ENCODE results near the gene MIPOL1. TPM values are rescaled to one million over a fixed set of nuclear protein-coding genes. Genes with fewer than 3 reads are reported as not detected.

The MIPOL1 gene
- total and polyA plus RNA-seq, 2 of the 13 experiments (the other 11 are each of a cell fraction or from before 2014, with no cell fraction given): 8.6 to 34.2 TPM

- TF ChIP-seq ZBTB14 (CRISPR knock-in tag; IDR thresholded peaks at IDR 0.05): no peak
- no peak for TF ChIP-seq ATF4 (CRISPR knock-in tag; IDR thresholded peaks at IDR 0.05)
- peak; percentile 57 for TF ChIP-seq HOMEZ (CRISPR knock-in tag; IDR thresholded peaks at IDR 0.05; ENCODE audit: low read depth)
- TF ChIP-seq ZBTB40 (IDR thresholded peaks at IDR 0.05): no peak
- no peak for TF ChIP-seq ZBTB40 (CRISPR knock-in tag; IDR thresholded peaks at IDR 0.05)
- 0 out of 2 replicates have a peak, but pooled peaks have one; percentile 32 for TF ChIP-seq CREB3 (CRISPR knock-in tag; IDR thresholded peaks at IDR 0.05)
- no peak for TF ChIP-seq PHF5A (CRISPR knock-in tag; IDR thresholded peaks at IDR 0.05; ENCODE audit: low read depth, unreplicated experiment)
- TF ChIP-seq HMGXB4 (CRISPR knock-in tag; IDR thresholded peaks at IDR 0.05; ENCODE audit: borderline replicate concordance in 1 of 2, low read depth in 1 of 2): 0 out of 4 replicates have a peak, but pooled peaks of 1 of the 2 experiments have one; percentile 26
- peak; percentile 56; the same call in 1 of the 2 replicates for TF ChIP-seq ZNF362 (CRISPR knock-in tag; IDR thresholded peaks at IDR 0.05; ENCODE audit: borderline replicate concordance)
Measured at GRCh38 chr14:37585971-37586796, 388.4 kb downstream of the MIPOL1 start (continued).
